ENCODE measurements around the gene AGBL4.

- TF ChIP-seq REST (IDR thresholded peaks at IDR 0.05; ENCODE audit: insufficient read depth in 1 of 2, low read depth in 2 of 2, low read length in 2 of 2) (no peak), TAF1 (IDR thresholded peaks at IDR 0.05; ENCODE audit: borderline replicate concordance, insufficient read depth, low read length) (no peak), FOXP2 (optimal IDR thresholded peaks at IDR 0.05; ENCODE audit: borderline replicate concordance, extremely low read depth, extremely low read length, insufficient read depth) (no peak), POLR2AphosphoS5 (IDR thresholded peaks at IDR 0.05; ENCODE audit: low read depth, low read length) (no peak), SIN3A (IDR thresholded peaks at IDR 0.05; ENCODE audit: borderline replicate concordance, insufficient read depth, low read length) (no peak)
Measured at GRCh38 chr1:48499211-48499735, 1524.5 kb downstream of the AGBL4 start.
